ENCODE data around the gene SMC5.
"Not testable (repeated sequence)": the region's sequence is repeated elsewhere in the genome, so short reads cannot be mapped to it uniquely, and the experiment has no call there.

Gene SMC5

DNA sequence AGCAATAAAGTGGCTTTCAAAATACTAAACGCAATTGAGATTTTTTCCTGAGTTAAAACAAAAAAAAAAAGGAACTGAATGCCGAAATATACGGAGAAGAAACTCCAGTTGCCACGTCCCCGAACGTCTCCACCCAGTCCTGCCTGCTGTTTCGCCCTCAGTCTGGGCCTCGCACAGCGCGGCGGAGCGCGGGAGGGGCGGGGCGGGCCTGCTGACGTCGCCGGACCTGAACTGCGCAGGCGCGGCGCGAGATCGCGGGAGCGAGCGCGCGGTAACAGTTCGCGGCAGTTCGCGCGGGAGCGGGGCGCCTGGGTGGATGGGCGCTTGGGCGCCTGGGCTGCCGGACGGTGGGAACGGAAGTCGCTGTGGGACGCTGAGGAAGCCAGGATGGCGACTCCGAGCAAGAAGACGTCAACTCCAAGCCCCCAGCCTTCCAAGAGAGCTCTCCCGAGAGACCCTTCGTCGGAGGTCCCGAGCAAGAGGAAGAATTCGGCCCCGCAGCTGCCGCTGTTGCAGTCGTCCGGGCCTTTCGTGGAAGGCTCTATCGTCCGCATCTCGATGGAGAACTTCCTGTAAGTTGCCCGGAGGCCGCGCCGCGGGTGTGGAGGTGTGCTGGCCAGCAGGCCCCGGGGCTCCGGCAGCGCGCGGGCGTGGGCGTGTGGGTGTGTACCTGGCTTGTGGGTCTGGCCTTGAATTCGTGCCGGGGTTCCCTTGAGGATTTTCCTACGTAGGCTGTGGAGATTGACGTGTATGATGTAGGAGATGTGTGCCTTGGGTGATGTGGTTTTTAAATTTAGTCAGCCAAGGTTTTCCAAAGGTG lies at the start of gene SMC5:
SMC5 (plus strand) TSS at position 287 of the 820 bp plus-strand sequence; CDS start at position 388, 101 bp downstream.
- DNase-seq, result peak; percentile 47

DNA sequence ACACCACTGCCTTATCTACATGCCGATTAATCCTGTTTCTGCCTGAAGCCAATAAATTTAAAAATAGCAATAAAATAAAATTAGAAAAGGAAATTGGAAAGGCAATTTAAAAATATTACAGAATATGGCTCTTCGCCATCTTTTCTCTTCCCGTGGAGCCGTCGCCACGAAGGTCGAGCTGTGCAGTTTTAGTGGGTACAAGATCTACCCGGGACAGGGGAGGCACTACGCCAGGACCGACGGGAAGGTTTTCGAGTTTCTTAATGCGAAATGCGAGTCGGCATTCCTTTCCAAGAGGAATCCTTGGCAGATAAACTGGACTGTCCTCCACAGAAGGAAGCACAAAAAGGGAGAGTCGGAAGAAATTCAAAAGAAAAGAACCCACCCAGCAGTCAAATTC lies 41.7 kb upstream of the SMC5 start:
- DNase-seq, result no peak

DNA sequence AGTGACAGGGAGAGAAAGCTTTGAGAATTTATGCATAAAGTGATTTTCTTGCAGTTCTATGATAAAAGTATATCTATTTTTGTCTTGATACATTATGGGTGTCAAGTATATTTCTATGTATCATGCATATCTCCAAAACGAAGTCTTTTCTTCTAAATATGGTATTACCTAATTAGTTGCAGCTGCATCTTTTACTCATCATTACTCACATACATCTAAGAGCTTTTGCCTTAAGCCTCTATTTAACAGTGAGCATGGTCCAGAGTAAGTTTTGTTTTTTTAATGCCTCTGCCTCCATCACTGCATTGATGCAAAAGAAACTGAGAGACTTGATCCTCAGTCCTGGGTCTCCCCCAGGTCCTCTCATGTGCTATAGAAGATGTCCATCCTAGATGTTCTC lies 40.0 kb upstream of the SMC5 start:
- no peak for DNase-seq

DNA sequence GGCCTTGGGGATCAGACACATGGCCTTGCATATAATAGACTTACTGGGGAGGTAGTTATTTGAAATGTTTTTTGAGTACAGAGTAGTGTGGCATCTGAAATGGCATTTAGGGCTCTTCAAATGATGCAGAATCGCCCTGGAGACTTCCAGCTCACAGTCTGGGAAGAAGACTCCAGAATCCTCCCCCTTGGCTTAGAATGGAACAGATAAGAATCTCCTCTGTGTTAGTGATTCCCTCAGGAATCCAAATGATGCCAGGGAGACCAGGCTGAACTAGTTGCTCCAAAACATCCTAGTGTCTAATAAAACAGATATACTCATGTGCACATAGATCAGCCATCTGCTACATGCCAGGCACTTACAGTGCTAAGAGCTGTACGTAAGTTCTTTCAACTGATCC lies 38.6 kb upstream of the SMC5 start:
- DNase-seq, result no peak

DNA sequence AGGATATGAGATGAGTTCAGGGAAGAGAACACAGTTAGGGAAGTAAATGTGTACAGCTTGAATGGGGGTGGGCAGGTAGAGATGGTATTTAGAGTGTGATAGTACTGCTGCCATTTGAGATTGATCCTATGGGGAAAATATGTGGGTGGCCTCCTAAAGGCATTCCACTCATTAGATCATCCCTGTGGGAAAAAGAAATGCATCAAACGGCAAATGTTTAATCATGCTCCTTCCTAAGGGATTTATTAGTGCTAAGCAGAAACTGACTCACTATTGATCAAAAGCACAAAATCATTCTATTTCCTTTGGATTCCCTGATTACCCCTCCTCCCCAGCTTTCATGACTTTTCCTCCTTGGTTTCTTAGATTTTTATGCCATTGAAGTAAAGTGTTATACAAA lies 36.4 kb upstream of the SMC5 start:
- DNase-seq, result no peak

DNA sequence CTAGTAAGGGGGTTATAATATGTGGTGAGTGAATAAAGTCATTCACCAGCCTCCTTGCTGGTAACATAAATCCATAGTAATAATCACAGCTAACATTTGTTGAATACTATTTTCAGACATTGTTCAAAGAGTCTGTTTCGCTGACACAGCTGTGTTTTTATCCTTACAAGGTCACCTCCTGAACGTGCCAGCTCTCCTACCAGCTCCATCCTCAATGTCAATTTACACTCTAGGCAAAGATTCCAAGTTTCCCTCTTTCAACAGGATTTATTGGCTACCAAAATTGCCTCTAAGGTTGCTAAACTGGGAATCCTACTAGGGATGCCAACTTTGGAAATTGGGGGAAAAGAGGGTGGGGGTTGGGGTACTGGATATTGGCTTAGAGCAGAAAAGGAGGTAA lies 30.7 kb upstream of the SMC5 start:
- DNase-seq, result no peak

DNA sequence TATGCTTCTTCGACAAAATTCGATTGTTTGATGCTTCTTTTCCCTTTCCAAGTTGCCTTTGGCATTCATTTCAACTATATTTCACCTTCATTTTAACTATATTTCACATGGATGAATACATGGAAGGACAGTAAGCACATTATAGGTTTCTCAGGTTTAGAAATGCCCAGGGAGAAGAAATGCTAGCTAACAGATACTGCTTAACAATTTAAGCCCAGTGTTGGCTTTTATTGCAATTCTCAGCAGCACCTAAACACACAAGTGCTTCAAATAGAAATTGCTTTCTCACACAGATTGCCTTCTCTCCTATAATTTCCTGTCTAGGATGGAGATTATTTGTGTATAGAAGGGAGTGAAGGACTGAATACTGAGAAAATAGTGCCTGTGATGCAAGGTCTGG lies 30.2 kb upstream of the SMC5 start:
- no peak for DNase-seq

DNA sequence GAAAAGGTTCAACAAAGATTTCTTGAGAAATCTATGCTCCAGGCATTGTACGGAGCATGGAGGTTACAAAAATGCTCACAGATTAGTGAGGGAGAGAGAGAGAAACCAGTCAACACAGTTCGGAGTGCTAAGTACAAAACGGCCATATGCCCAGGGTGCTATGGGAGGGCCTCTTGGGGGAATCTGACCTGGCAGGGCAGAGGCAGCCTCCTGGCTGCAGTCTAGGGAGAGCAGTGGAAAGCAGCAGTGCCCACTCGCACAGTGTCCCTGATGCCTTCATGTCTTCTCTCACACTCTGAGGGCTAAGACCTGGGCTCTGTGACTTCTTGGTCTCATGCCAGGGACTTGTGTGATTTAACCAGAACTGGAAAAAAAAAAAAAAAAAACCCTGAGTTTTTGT lies 29.8 kb upstream of the SMC5 start:
- no peak for DNase-seq

DNA sequence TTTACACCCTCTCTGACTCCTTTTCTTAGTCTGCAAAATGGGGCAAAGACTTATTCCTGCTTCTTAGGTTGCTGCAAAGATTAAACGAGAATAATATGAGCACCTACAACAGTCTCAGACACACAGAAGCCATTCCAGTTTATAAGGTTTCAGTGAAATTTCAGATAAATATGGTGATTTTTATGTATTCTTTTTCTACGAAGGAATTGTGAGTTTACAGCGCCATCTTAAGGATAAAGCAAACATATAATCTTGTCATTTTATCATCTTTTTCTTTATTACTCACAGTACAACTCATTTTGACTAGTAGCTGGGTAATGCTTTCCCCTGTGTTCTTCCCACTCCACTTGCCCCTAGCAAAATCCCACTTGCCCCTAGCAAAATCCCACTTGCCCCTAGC lies 29.2 kb upstream of the SMC5 start:
- no peak for DNase-seq

DNA sequence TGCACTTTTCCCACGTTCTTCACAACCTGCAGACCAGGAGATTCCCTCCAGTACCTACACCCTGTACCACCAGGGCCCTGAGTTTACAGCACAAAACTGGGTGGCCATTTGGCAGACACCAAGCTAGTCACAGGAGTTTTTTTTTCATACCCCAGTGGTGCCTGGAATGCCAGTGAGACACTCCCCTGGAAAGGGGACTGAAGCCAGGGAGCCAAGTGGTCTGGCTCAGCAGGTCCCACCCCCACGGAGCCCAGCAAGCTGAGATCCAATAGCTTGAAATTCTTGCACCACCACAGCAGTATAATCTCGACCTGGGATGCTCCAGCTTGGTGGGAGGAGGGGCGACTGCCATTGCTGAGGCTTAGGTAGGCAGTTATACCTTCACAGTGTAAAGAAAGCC lies 26.3 kb upstream of the SMC5 start:
- no peak for DNase-seq

DNA sequence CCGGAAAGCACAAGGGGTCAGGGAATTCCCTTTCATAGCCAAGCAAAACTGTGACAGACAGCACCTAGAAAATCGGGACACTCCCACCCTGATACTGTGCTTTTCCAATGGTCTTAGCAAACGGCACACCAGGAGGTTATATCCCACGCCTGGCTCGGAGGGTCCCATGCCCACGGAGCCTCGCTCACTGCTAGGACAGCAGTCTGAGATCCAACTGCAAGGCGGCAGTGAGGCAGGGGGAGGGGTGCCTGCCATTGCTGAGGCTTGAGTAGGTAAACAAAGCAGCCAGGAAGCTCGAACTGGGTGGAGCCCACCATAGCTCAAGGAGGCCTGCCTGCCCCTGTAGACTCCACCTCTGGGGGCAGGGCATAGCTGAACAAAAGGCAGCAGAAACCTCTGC lies 24.6 kb upstream of the SMC5 start:
- DNase-seq, result not testable (repeated sequence)

DNA sequence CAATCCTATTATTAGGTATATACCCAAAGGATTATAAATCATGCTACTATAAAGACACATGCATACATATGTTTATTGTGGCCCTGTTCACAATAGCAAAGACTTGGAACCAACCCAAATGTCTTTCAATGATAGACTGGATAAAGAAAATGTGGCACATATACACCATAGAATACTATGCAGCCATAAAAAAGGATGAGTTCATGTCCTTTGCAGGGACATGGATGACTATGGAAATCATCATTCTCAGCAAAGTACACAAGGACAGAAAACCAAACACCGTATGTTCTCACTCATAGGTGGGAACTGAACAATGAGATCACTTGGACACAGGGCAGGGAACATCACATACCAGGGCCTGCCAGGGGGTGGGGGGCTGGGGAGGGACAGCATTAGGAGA lies 12.8 kb upstream of the SMC5 start:
- not testable (repeated sequence) for DNase-seq

DNA sequence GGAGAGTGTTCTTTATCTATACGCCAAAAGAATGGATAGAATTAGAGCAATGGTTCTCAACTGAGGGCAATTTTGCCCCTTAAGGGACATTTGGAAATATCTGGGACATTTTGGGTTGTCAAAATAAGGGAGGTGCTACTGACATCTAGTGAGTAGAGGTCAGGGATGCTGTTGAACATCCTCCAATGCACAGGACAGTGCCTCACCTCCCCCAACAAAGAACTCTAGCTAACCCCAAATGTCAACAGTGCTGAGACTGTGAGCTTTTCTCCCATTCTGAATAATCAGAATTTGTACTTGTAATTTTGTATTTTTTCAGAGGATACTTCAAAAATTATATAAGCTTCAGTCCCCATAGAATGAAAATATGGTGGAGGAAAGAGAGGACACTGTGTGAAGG lies 8.6 kb upstream of the SMC5 start:
- DNase-seq, result no peak

DNA sequence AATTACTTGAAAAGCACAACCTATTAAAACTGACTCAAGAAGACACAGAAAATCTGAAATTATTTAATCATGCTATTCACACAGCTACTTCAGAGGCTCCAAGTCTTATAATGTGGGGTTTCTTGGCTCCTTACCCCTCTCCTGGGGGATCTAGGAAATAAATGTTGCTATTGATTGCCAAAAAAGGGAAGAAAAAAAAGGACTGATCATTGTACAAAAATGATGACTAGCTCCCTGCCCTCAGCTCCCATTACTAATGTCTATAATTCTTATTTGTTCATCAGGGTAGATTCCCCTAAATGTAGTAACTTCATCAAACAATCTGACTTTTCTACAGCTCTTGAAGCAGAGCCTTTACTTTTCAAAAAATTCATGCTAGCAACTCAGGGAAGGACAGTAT lies 3.3 kb upstream of the SMC5 start:
- no peak for DNase-seq

DNA sequence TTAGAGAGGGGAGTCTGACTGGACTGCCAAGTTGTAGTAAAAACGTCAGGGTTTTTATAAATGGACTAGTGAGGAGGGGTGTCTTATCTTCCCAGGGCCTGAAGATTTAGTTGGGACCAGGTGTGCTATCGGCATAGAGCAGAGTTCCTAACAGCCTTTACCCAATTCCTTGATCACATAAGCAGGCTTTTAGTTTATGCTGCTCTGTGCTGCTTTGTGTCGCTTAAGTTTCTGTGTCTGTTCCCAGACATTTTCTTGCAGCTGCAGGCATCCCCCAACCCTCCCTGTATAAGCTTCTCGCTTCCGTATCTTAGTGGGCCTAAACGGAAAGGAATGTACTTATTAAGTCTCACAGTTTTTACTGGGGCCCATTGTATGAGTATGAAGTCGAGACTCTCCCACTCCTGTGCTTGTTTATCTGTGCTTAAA lies 2.6 kb upstream of the SMC5 start:
- no peak for DNase-seq

DNA sequence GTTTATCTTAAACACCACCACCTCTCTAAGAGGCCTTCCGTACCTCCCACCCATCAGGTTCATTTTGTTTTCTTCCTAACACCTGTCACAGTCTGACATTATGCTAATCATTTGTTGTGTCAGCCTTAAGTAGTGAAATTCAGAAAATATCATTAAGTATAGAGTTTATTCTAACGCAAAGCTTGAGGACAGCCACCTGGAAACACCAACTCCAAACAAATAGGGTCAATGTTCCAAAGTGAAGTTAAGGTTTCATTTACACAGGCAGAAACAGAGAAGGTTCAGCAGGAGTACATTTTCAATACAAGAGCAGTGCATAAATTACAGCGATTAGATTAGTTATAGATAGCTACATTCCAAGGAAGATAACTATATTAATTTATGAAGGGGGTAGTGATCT lies 1.3 kb upstream of the SMC5 start:
- DNase-seq, result no peak

DNA sequence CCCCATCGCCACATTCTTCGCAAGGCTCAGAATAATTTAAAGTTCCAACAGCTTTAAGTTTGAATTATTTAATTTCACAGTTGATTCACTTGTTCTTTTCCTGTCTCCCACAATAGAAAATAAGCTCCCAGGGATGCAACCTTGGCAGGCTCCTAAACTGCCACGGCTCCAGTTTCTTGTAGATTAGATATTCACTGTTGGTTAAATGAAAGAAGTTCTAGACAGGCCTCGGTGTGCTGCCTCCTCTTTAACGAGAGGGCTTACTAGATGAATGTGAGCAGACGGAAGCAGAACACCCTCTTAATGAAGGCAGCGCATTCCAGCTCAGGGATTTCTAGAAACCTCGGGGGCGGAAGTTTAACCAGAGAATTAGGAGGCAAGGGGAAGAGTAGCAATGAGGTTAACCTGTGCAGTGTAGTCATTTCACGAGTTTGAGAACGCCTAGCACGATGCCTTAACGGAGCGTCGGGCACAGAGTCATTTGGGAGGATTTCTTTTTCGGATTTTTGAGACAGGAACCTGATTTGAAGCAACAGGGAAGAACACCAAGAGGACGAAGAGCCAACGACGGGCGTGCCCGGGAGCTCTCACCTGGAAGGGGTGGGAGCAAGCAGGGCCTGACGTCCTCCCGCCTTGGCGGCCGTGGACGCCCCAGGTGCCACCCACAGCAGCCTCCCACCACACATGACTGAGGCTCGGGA lies 637 bp upstream of the SMC5 start:
- DNase-seq, result no peak

DNA sequence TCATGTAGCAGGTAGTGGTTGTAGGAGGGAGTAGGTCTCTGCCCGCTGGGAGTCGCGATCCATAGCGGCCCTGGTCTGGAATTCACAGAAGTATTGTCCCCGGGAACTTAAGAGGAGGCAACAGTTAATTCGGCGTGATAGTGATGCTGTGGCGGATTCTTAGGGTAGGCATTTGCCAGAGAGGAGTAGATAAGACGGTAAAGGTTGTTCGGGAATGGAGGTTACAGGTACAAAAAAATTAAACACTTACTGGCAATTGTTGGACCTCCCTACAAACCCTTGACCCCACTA lies 679 bp downstream of the SMC5 start:
- no peak for DNase-seq

DNA sequence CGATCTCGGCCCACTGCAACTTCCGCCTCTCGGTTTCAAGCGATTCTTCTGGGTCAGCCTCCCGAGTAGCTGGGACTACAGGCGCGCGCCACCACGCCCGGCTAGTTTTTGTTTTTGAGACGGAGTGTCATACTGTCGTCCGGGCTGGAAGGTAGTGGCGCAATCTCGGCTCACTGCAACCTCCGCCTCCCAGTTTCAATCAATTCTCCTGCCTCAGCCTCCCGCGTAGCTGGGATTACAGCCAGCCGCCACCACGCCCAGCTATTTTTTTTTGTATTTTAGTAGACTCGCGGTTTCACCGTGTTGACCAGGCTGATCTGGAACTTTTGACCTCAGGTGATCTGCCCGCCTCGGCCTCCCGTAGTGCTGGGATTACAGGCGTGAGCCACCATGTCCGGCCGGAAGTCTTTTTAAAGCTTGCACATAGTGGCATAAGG lies 1.2 kb downstream of the SMC5 start:
- no peak for DNase-seq

DNA sequence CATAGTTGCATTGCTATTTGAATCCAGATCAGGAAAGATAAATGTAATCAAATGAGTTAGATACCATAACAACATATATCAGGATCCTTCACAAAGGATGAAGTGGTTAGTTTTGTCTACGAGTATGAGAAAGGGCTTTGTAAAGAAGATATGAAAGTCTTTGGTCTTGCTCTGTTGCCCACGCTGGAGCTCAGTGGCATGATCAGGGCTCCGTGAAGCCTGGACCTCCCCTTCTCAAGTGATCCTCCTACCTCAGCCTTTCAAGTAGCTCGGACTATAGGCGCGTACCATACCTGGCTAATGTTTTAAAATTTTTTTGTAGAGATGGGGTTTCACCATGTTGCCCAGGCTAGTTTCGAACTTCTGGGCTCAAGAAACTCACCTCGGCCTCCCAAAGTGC lies 1.8 kb downstream of the SMC5 start:
- DNase-seq, result no peak

DNA sequence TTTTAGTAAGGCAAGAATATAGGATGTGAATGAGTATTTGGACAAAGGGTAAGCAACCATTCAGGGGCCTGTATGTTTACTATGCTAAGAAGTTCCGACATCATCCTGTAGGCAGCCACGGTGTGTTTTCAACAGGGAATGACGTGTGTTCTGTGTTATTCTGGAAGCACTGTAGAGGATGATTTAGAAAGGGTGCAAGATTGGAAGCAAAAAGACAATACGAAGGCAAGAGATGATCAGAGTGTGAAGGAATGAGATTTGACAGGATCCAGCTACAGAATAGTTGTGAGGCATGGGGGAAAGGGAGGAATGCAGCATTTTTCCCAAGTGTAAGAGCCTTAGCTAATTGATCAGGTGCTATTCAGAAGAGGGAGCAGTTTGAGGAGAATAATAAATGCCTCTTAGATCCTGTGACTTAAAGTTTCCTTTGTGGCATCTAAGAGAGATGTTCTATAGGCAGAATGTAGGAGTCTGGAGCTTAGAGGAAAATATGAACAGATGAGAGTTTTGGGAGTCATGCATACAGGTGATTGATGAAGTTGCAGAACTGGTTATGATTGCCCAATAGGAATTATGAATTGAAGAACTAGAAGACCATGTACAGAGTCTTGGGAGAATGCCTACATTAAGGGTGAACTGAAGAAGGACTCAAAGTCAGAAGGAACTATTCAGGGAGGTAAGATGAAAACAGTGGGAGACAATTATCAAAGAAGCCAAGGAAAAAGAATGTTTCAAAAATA lies 2.5 kb downstream of the SMC5 start:
- no peak for DNase-seq

DNA sequence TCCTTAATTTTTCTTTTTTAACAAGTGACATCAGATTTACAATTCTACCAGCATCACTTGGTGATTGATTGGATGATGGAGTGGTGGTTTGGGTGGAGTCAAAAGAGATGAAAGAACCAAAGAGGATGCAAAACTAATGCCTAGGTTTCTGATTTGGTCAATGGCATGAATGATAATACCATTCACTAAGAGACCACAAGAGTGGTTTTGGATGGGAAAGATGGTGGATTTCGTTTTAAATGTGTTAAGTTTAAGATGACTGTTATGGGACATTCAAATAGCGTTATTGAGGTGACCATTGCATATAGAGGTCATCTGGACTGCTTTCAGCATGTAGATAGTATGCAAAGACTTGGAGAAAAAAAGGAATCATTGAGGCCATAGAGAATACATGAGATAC lies 3.6 kb downstream of the SMC5 start:
- DNase-seq, result no peak

DNA sequence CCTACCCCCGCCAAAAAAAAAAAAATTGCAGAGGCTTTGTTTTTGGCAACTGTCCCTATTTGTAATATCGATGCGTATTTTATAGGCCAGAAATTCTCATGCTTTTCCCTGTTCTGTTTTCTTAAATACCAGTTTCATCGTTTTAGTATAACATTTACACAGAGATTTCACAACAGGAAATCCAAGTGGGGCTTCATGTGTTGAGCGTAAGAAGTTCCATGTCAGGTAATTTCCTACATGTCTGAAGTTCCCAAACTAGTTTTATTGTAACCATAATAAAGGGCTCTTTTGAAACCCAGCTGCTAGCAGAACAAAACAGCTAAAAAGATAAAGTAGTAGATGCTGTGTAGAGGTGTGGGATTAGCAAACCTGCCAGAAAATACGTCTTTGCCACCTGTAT lies 4.2 kb downstream of the SMC5 start:
- DNase-seq, result no peak

DNA sequence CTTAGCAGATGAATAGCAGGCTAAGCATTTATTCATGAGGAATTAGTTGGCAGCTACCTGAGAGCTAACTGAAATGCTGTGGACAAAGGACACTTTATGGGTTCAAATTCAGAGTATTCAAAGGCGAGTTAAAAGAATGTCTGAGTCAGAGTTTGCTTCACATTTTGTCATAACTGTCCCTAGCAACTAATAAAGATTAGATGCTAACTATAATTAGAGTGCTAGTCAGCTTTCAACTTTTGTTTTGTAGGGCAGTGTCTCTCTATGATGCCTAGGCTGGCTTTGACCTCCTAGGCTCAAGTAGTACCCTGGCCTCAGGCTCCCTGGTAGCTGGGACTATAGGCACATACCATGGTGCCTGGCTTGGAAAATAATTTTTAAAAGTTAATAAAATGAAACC lies 4.6 kb downstream of the SMC5 start:
- no peak for DNase-seq

Measured in cortex of kidney (tissue), 1 donor.